PC-3 (cell line): ENCODE measurements around the gene MEDAG. TPM values are rescaled to one million over a fixed set of nuclear protein-coding genes. Genes with fewer than 3 reads are reported as not detected.

Experiments
- ATAC-seq: fragments of 200-7000 bp; cut with Tn5 transposase; 2 replicates; pipeline ENCODE4 v1.9.1; 2020; ENCODE audit warnings: mild to moderate bottlenecking, moderate library complexity
- BruUV-seq: library from RNA; stranded (reverse); fragments of 400-500 nt; replicated peaks from 2 replicates; lab custom pipeline; 2021; lab: Mats Ljungman, UMichigan
- CTCF ChIA-PET: fragments of 300-600 bp; sonication (Branson Sonifier 250); formaldehyde crosslinking; loops from one replicate; lab custom pipeline; 2022; ENCODE audit warnings: antibody characterized with exemption; lab: Charles Lee
- POLR2A ChIA-PET: fragments of 300-600 bp; sonication (Branson Sonifier 250); formaldehyde crosslinking; loops from one replicate; lab custom pipeline; 2022; ENCODE audit warnings: antibody characterized with exemption; ENCODE audit not compliant: unreplicated experiment; lab: Charles Lee
- DNase-seq: peaks from one replicate; pipeline ENCODE4 v3.0.0-alpha.2; 2015
- H2AFZ ChIP-seq: fragments of 300-600 bp; sonication (generic); 2 replicates; pipeline ENCODE4 v1.6.0; 2016; ENCODE audit warnings: antibody characterized with exemption, low read length
- H3F3A ChIP-seq: fragments of 300-600 bp; sonication (generic); one replicate; pipeline ENCODE4 v1.6.0; 2017; ENCODE audit warnings: antibody characterized with exemption, low read length, control low read depth, mild to moderate bottlenecking; ENCODE audit not compliant: unreplicated experiment
- H3K27ac ChIP-seq: fragments of 300-600 bp; sonication (generic); 2 replicates; pipeline ENCODE4 v1.5.1; 2016; ENCODE audit warnings: mild to moderate bottlenecking, low read length
- H3K27me3 ChIP-seq: fragments of 300-600 bp; sonication (generic); 2 replicates; pipeline ENCODE4 v1.6.1; 2016; ENCODE audit warnings: low read length, mixed read lengths
- H3K36me3 ChIP-seq: fragments of 300-600 bp; sonication (generic); 2 replicates; pipeline ENCODE4 v1.6.1; 2016; ENCODE audit warnings: low read depth, mixed run types, low read length, mixed read lengths
- H3K4me1 ChIP-seq: fragments of 300-600 bp; sonication (generic); 2 replicates; pipeline ENCODE4 v1.5.1; 2016; ENCODE audit warnings: low read length; ENCODE audit not compliant: insufficient read depth
- H3K4me2 ChIP-seq: fragments of 300-600 bp; sonication (generic); 2 replicates; pipeline ENCODE4 v1.6.0; 2016; ENCODE audit warnings: low read length
- H3K4me3 ChIP-seq: fragments of 300-600 bp; sonication (generic); 2 replicates; pipeline ENCODE4 v1.5.1; 2016; ENCODE audit warnings: mild to moderate bottlenecking, low read length, mixed read lengths
- H3K79me2 ChIP-seq: fragments of 300-600 bp; sonication (generic); 2 replicates; pipeline ENCODE4 v1.6.1; 2017; ENCODE audit warnings: low read length, mixed read lengths
- H3K9ac ChIP-seq: fragments of 300-600 bp; sonication (generic); 2 replicates; pipeline ENCODE4 v1.6.0; 2016; ENCODE audit warnings: mild to moderate bottlenecking, low read length
- H3K9me2 ChIP-seq: fragments of 300-600 bp; sonication (generic); replicated peaks from 2 replicates; pipeline ENCODE4 v1.6.1; 2016; ENCODE audit warnings: mixed run types, low read length, mixed read lengths
- H3K9me3 ChIP-seq: fragments of 300-600 bp; sonication (generic); 2 replicates; pipeline ENCODE4 v1.6.1; 2016; ENCODE audit warnings: low read length, mixed read lengths
- H4K20me1 ChIP-seq: fragments of 300-600 bp; sonication (generic); 2 replicates; pipeline ENCODE4 v1.6.1; 2016; ENCODE audit warnings: low read length, mixed read lengths
- intact Hi-C: fragments of 100-400 bp; cut with micrococcal nuclease; formaldehyde crosslinking; loops from 2 replicates; pipeline ENCODE4 v1.9.0; 2023
- total RNA-seq: library from RNA; depleted of rRNA; stranded (reverse); fragments of >200 nt; gene quantifications from 2 replicates; pipeline ENCODE4 v1.2.3, GENCODE V29; 2014; rRNA removed
- TF ChIP-seq, protein P1 (sequence below): fragments of 300-600 bp; sonication (generic); conservative IDR thresholded peaks from 2 replicates; pipeline ENCODE4 v1.5.1; 2017; ENCODE audit warnings: antibody characterized with exemption, low read depth, mild to moderate bottlenecking, low read length

MEDAG gene
- total RNA-seq, 1 experiment from 2014 or later = not detected

GRCh38 chr13:30974350-30974749 is 68.3 kb downstream of the MEDAG start:
- ATAC-seq = no peak
- Histone ChIP-seq H3K27ac (no peak overlapping the region), H3K79me2 (no peaks in the 10 kb centered on the region), H3K9ac (no peak overlapping the region), H3F3A (no peaks in the 10 kb centered on the region), H3K4me1 (peaks cover 10% of the 10 kb centered on the region), H4K20me1 (no peaks in the 10 kb centered on the region), H3K27me3 (no peaks in the 10 kb centered on the region), H3K4me2 (no peak overlapping the region), H3K9me3 (no peaks in the 10 kb centered on the region), H2AFZ (no peak overlapping the region), H3K9me2 (no peaks in the 10 kb centered on the region), H3K36me3 (no peaks in the 10 kb centered on the region), H3K4me3 (no peak overlapping the region)
- ChIA-PET CTCF (no interaction called here), POLR2A (no interaction called here)
- DNase-seq = no peak
- intact Hi-C loops = no loop called here
- TF ChIP-seq, protein P1, sequence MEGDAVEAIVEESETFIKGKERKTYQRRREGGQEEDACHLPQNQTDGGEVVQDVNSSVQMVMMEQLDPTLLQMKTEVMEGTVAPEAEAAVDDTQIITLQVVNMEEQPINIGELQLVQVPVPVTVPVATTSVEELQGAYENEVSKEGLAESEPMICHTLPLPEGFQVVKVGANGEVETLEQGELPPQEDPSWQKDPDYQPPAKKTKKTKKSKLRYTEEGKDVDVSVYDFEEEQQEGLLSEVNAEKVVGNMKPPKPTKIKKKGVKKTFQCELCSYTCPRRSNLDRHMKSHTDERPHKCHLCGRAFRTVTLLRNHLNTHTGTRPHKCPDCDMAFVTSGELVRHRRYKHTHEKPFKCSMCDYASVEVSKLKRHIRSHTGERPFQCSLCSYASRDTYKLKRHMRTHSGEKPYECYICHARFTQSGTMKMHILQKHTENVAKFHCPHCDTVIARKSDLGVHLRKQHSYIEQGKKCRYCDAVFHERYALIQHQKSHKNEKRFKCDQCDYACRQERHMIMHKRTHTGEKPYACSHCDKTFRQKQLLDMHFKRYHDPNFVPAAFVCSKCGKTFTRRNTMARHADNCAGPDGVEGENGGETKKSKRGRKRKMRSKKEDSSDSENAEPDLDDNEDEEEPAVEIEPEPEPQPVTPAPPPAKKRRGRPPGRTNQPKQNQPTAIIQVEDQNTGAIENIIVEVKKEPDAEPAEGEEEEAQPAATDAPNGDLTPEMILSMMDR = no peak
- no TSS peak for BruUV-seq

Other genes with a start within 250 kb of the MEDAG start
- not detected in 2 replicates for gene ALOX5AP, start 170.7 kb upstream of the MEDAG start, total RNA-seq
- not detected in 2 replicates for gene TEX26, start 26.4 kb downstream of the MEDAG start, total RNA-seq